Right ventricle myocardium inferior (tissue), 1 donor: ENCODE results near the gene PRSS1. TPM values are rescaled to one million over a fixed set of nuclear protein-coding genes. Genes with fewer than 3 reads are reported as not detected.

Source experiments
- ATAC-seq: fragments of 200-7000 bp; cut with Tn5 transposase; one replicate; pipeline ENCODE4 v1.9.1; 2020; ENCODE audit warnings: mild to moderate bottlenecking, moderate library complexity
- DNase-seq: peaks from one replicate; pipeline ENCODE4 v3.0.0; 2021; ENCODE audit errors: missing footprints
- intact Hi-C: fragments of 100-400 bp; cut with DNase I; formaldehyde crosslinking; loops from one replicate; pipeline ENCODE4 v1.11.0; 2022
- total RNA-seq: library from RNA; stranded (reverse); fragmentation: NEBNext Ultra II Directional; extraction: Animal tissue kit (Norgen Biotek cat#: 25700); gene quantifications from one replicate; pipeline ENCODE4 v1.2.1, GENCODE V29; 2021
- donor health status: DM: no; HTN: yes; CAD: no; lungs with severe emphysema.

Gene PRSS1
- total RNA-seq, 1 donor from 2014 or later = not detected

GRCh38 chr7:142800699-142801260 is 51.5 kb downstream of the PRSS1 start:
- DNase-seq (no peak), ATAC-seq (no peak)
- intact Hi-C loops = no loop called here

GRCh38 chr7:142801601-142802295 is 52.5 kb downstream of the PRSS1 start:
- DNase-seq (no peak), ATAC-seq (no peak)
- intact Hi-C loops = no loop called here

- intact Hi-C loops = no loop called here
- ATAC-seq (no peak), DNase-seq (no peak)
Measured at GRCh38 chr7:142802301-142802700, 53.0 kb downstream of the PRSS1 start.

Other genes starting within 250 kb of the PRSS1 start
- not detected for gene PRSS2, start 21.5 kb downstream of the PRSS1 start, total RNA-seq
- gene EPHB6, start 105.6 kb downstream of the PRSS1 start, total RNA-seq = 3.3 TPM
- not detected for gene TRPV6, start 136.3 kb downstream of the PRSS1 start, total RNA-seq
- gene TRPV5, start 184.3 kb downstream of the PRSS1 start, total RNA-seq = not detected
- gene LLCFC1, start 190.0 kb downstream of the PRSS1 start, total RNA-seq = not detected
- 0.62 TPM for gene KEL, start 212.9 kb downstream of the PRSS1 start, total RNA-seq